ENCODE measurements around the gene CCNG2.
A peak's percentile ranks its signal among the peaks of the same experiment; 100 is the strongest.

GRCh38 chr4:77156533-77156911, 485 bp upstream of the CCNG2 start:
- TF ChIP-seq CTCF (IDR thresholded peaks at IDR 0.05) (no peak), POLR2A (IDR thresholded peaks at IDR 0.05) (peak; percentile 40 to 72)

Measured in uterus (tissue), 2 donors.